IPS-18a (cell line): Measurements from ENCODE around the gene CFAP46.
"Not testable (repeated sequence)": the region's sequence is repeated elsewhere in the genome, so short reads cannot be mapped to it uniquely, and the experiment has no call there.

Experiments
- H3K27ac ChIP-seq: one replicate; pipeline ENCODE4 v1.5.1; 2013; ENCODE audit warnings: low read length
- H3K27me3 ChIP-seq: one replicate; pipeline ENCODE4 v1.6.1; 2013; ENCODE audit warnings: mild to moderate bottlenecking, low read length; ENCODE audit not compliant: control insufficient read depth, insufficient read depth
- H3K36me3 ChIP-seq: one replicate; pipeline ENCODE4 v1.6.1; 2013; ENCODE audit warnings: low read depth, low read length; ENCODE audit not compliant: control insufficient read depth
- H3K4me1 ChIP-seq: one replicate; pipeline ENCODE4 v1.6.1; 2013; ENCODE audit warnings: low read depth, low read length; ENCODE audit not compliant: control insufficient read depth
- H3K4me3 ChIP-seq: one replicate; pipeline ENCODE4 v1.5.1; 2013; ENCODE audit warnings: low read length
- H3K9ac ChIP-seq: one replicate; pipeline ENCODE4 v1.6.1; 2013; ENCODE audit warnings: mild to moderate bottlenecking, low read length, moderate library complexity
- H3K9me3 ChIP-seq: one replicate; pipeline ENCODE4 v1.6.1; 2013; ENCODE audit warnings: low read depth, low read length; ENCODE audit not compliant: control insufficient read depth

Gene CFAP46

DNA sequence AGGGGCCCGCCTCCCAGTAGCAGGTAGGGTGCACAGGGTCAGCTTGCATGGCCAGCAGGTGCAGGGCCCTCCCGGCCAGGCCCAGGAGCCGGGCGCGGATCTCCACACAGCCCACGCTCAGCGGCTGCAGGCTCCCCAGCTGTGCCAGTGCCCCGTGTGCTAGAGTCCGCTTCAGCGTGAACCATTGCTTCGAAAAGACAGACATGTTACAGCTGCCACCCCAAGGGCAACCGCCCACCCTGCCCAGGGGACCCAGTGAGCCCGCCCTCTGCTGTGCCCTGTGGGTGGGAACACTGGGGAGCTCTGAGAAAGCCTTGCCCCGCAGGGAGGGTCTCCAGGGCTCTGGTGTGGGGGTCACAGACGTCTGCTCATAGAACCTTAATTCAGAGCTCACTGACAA lies 92.1 kb downstream of the CFAP46 start:
- Histone ChIP-seq H3K9ac (no peak overlapping the region), H3K36me3 (no peaks in the 10 kb centered on the region), H3K4me3 (no peak overlapping the region), H3K27me3 (no peaks in the 10 kb centered on the region), H3K9me3 (no peaks in the 10 kb centered on the region), H3K27ac (no peak overlapping the region), H3K4me1 (no peaks in the 10 kb centered on the region)

DNA sequence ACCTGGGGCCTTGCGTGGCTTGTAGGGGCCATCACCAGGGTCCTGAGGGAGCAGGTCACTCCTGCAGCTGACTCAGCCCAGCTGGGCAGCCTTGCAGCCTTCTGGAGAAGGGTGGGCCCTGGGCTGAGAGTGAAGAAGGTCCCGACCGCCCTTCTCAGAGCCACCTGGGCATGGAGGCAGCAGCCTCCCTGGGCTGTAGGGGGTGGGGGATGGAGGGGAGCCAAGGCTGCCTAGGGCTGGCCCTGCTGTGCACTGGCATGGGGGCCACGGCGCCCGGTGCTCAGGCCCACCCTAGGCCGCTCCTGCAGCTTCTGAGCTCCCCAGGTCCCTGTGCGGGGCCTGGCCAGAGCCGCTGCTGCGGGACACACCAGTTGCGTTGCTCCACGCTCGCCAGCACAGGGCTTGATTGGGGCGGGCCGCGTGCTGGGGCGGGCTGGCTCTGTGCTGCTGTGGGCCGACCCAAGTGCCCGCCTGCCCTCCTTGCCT lies 92.8 kb downstream of the CFAP46 start:
- no peaks in the 10 kb centered on the region for H3K4me1 ChIP-seq
- H3K36me3 ChIP-seq, result no peaks in the 10 kb centered on the region
- H3K27ac ChIP-seq, result no peak overlapping the region
- no peak overlapping the region for H3K9ac ChIP-seq
- H3K27me3 ChIP-seq, result no peaks in the 10 kb centered on the region
- no peak overlapping the region for H3K4me3 ChIP-seq
- H3K9me3 ChIP-seq, result no peaks in the 10 kb centered on the region

DNA sequence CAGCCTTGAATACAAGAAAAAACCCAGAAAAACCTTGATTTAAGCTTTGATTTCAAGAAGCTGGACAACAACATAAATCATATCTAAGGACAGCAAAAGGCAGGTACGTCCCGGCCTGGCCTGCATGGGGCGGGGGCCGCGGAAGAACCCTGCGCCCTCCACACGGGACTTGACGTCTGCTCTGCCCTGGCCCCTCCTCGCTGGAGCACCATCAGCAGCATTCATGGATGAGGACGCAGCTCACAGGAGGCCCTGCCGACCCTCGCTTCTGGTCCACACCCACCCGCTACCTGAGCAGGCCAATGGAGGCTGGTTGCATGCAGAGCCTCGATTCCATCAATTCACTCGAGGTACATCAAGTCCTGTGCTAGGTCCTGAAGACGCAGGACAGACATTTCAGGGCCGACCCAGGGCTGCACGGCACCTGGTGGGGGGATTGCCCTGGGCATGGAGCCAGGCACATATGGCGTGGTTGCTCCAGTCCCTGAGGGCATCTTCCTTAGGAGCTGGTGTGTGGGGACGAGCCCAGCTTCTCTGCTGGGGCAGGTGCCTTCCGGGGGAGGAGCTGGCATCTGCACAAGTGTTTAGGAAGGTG lies 93.3 kb downstream of the CFAP46 start:
- Histone ChIP-seq H3K9me3 (no peaks in the 10 kb centered on the region), H3K27ac (no peak overlapping the region), H3K4me3 (no peak overlapping the region), H3K9ac (no peak overlapping the region), H3K36me3 (no peaks in the 10 kb centered on the region), H3K4me1 (no peaks in the 10 kb centered on the region), H3K27me3 (no peaks in the 10 kb centered on the region)

DNA sequence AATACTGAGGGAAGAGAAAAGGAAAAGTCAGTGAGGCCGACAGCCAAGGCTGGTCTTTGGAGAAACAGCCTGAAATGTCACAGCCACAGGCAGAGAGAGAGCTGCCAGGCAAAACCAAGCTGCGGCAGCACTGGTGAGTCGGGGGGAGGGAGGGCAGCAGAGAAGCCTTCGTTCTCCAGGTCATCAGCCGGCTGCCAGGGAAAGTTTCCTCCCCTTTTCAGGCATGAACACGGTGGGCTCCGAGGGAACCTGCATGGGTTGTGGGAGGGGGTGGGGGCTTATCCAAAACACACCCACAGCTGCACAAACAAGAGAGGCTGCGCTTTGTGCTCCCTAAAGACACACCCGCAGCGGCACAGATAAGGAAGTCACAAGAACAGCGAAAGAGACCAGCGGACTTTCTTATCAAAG lies 94.1 kb downstream of the CFAP46 start:
- no peak overlapping the region for H3K27ac ChIP-seq
- no peaks in the 10 kb centered on the region for H3K27me3 ChIP-seq
- H3K9me3 ChIP-seq, result no peaks in the 10 kb centered on the region

DNA sequence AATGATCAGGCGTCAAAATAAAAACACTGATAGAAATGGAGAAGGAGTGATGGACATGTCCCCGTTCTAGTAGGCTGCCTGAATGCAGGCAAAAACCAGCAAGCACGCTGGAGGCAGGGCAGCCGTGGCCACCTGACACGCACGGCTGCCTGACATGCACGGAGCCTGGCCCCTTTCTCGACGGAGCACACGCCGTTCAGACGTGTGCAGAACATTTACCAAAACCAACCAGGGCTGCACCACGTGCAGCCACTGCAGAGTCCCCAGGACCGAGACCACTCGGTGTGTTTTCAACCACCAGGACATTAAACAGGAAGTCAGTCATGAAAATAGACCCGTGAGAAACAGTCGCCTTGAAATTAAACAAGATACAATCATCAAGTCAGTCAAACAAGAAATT lies 94.5 kb downstream of the CFAP46 start:
- Histone ChIP-seq H3K4me1 (no peaks in the 10 kb centered on the region), H3K36me3 (no peaks in the 10 kb centered on the region), H3K9me3 (peaks cover 4% of the 10 kb centered on the region), H3K27me3 (no peaks in the 10 kb centered on the region), H3K27ac (no peak overlapping the region), H3K9ac (no peak overlapping the region), H3K4me3 (no peak overlapping the region)

More for the DNA sequence above, 94.1 kb downstream of the CFAP46 start:
- Histone ChIP-seq H3K9ac (no peak overlapping the region), H3K36me3 (no peaks in the 10 kb centered on the region), H3K4me3 (no peak overlapping the region), H3K4me1 (no peaks in the 10 kb centered on the region)

DNA sequence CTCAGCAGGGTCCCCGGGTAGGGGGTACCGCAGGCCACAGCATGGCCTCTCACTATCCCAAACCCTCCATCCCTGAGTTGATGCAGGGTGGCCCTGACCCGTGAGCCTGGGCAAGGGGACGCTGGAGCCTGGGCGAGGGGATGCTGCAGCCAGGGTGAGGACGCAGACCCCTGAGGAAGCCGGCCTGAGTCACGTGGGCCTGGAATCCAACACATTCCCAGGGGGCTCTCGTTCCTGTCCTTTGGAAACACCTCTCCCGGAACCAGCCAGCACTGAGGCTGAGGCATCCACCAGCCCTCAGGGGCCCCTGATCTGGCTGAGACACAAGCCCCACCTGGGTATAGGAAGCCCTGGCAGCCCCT lies 95.0 kb downstream of the CFAP46 start:
- no peak overlapping the region for H3K27ac ChIP-seq
- H3K27me3 ChIP-seq, result no peaks in the 10 kb centered on the region
- H3K9ac ChIP-seq, result no peak overlapping the region
- H3K4me3 ChIP-seq, result no peak overlapping the region
- H3K36me3 ChIP-seq, result no peaks in the 10 kb centered on the region
- H3K9me3 ChIP-seq, result peaks cover 8% of the 10 kb centered on the region
- H3K4me1 ChIP-seq, result no peaks in the 10 kb centered on the region

DNA sequence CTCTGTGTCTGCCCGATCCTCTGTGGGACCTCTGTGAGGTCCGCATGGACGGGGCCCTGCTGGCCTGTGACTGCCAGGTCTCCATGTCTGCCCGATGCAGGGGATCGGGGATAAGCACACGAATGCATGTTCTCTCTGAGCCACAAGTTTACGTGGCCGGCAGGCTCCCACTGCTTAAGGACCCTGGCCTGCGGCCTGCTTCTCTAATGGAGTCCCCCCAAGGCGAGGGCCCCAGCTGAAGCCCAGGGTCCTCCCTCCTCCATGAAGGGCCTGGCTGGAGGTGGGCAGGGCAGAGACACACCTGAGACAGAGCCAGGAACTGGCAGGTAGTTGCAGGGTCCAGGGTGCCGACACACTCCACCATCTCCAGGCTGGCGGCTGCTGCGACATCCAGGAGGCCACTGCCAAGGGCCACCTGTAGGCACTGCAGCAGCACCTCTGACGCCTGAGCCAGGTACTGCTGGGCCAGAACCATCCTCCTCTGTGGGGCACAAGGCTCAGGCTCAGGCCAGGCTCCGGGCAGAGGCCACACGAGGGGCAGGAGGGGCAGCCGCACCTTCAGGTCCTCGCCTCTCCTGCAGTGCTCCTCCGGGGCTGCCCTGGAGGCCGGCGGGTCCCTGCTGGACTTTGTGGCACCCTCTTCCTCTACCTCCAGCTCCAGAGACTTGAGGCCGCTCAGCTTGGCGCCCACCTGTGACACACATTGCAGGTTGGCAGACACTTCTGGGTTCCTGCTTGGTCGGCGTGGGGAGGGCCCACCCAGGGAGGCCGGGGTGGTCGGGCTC lies 95.5 kb downstream of the CFAP46 start:
- Histone ChIP-seq H3K27ac (no peak overlapping the region), H3K9ac (no peak overlapping the region), H3K9me3 (peaks cover 13% of the 10 kb centered on the region), H3K27me3 (no peaks in the 10 kb centered on the region), H3K4me1 (no peaks in the 10 kb centered on the region), H3K4me3 (no peak overlapping the region), H3K36me3 (no peaks in the 10 kb centered on the region)

DNA sequence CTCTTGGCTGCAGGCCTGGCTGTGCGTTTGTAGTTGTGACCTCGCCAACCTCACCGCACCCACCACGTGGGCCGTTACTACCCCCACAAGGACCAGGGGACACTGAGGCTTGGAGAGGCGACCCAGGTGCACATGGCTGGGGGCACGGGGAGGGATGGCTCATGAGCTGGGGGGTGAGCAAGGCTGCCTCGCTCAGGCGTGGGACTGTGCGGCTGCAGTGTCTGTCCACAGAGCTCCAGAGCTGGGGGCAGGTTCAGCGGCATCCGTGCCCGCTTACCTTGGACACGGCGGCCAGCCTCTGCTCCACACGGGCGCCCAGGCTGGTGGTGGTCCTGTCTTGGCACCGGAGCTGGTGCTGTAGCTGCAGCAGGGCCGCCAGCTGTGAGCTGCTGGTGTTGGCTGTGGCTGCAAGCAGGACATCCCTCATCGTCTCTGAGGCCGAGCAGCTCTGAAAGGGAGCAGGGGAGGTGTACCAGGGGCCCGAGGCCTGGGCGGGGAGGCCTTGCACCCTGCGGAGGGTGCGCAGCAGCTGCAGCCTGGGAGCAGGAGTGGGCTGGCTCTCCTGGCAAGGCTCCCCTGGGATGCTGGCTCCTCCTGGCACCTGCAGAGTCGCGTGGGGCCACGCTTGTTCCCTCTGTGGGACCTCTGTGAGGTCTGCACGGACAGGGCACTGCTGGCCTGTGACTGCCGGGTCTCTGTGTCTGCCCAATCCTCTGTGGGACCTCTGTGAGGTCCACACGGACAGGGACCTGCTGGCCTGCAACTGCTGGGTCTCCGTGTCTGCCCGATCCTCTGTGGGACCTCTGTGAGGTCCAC lies 96.4 kb downstream of the CFAP46 start:
- no peaks in the 10 kb centered on the region for H3K4me1 ChIP-seq
- H3K36me3 ChIP-seq, result no peaks in the 10 kb centered on the region
- no peak overlapping the region for H3K4me3 ChIP-seq
- H3K9ac ChIP-seq, result no peak overlapping the region
- no peak overlapping the region for H3K27ac ChIP-seq
- H3K9me3 ChIP-seq, result peaks cover 13% of the 10 kb centered on the region
- no peaks in the 10 kb centered on the region for H3K27me3 ChIP-seq

DNA sequence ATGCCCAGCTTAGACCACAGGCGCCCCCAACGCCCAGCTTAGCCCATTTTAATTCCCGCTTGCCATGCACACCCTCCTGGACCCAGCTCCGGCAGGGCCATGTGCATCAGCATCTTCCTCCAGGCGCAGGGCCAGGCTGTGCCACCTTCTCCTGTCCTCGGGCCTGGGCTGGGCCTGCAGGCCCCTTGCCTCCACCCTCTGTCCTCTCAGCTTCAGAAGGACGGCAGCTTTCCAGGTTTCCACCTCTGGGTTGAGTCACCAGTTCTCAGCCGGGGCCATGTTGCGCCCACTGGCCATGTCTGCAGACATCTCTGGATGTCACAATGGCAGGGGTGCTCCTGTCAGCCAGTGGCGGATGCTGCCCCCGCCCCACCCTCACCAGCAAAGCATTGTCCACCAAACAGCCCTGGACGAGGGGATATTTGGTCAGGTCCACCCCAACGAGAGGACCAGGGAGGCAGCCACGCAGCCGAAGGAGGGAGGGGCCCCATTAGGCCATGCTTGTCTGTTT lies 97.3 kb downstream of the CFAP46 start:
- H3K36me3 ChIP-seq, result no peaks in the 10 kb centered on the region
- H3K27ac ChIP-seq, result no peak overlapping the region
- H3K4me1 ChIP-seq, result no peaks in the 10 kb centered on the region
- H3K27me3 ChIP-seq, result no peaks in the 10 kb centered on the region
- no peak overlapping the region for H3K9ac ChIP-seq
- peaks cover 13% of the 10 kb centered on the region for H3K9me3 ChIP-seq
- H3K4me3 ChIP-seq, result no peak overlapping the region

DNA sequence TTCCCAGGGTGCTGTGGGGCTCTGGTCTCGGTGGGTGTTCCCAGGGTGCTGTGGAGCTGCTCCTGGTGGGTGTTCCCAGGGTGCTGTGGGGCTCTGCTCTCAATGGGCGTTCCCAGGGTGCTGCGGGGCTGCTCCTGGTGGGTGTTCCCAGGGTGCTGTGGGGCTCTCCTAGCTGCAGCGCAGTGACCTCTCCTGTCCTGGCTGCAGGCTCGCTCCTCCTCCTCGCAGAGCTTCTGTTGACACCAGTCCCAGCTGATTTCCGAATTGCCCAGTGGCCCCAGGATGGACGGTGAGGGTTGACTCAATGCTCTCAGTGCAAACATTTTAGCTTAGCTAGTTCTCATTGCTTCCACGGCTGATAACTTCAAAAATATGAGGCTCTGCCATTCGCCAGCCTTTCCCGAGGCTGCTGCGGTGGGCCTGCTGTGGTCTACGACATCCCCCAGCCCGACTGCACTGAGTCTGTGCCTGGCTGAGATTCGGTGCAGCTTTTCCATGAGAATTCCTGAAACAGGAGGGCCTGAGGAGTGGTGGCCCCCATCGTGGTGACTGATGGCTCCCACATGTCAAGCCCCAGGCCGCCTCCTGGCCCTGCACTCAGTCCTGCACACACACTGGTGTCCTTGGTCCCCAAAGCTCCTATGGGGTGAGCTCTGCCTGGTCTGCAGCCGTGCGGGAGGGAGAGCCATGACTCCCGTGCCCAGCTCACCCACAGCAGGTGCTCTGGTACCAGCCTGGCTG lies 98.1 kb downstream of the CFAP46 start:
- Histone ChIP-seq H3K9ac (no peak overlapping the region), H3K9me3 (peaks cover 13% of the 10 kb centered on the region), H3K4me1 (no peaks in the 10 kb centered on the region), H3K27me3 (no peaks in the 10 kb centered on the region), H3K36me3 (no peaks in the 10 kb centered on the region), H3K4me3 (no peak overlapping the region), H3K27ac (no peak overlapping the region)

DNA sequence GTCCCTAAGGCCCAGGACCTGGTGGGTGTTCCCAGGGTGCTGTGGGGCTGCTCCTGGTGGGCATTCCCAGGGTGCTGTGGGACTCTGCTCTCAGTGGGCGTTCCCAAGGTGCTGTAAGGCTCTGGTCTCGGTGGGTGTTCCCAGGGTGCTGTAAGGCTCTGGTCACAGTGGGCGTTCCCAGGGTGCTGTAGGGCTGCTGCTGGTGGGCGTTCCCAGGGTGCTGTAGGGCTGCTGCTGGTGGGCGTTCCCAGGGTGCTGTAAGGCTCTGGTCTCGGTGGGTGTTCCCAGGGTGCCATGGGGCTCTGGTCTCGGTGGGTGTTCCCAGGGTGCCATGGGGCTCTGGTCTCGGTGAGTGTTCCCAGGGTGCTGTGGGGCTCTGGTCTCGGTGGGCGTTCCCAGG lies 99.1 kb downstream of the CFAP46 start:
- not testable (repeated sequence) for H3K4me3 ChIP-seq, H3K36me3 ChIP-seq, H3K27me3 ChIP-seq, H3K27ac ChIP-seq, H3K4me1 ChIP-seq, H3K9ac ChIP-seq
- peaks cover 13% of the 10 kb centered on the region for H3K9me3 ChIP-seq
